Skeletal muscle tissue (tissue), 4 donors: ENCODE data around the gene LOXHD1. TPM values are rescaled to one million over a fixed set of nuclear protein-coding genes. Genes with fewer than 3 reads are reported as not detected.

Experiments
- H3K27ac ChIP-seq: one replicate; pipeline ENCODE4 v1.7.0; 2013; ENCODE audit warnings: mild to moderate bottlenecking, low read depth, low read length, inconsistent platforms
- H3K27me3 ChIP-seq, 3 donors: one replicate each; pipeline ENCODE4 v1.7.0; 2013; ENCODE audit warnings: low read length in 3 of 3; ENCODE audit not compliant: control insufficient read depth in 3 of 3, insufficient read depth in 3 of 3
- H3K36me3 ChIP-seq, 3 donors: one replicate each; pipeline ENCODE4 v1.7.0; 2013; ENCODE audit warnings: low read length in 3 of 3; ENCODE audit not compliant: control insufficient read depth in 3 of 3, insufficient read depth in 3 of 3
- H3K4me1 ChIP-seq, 3 donors: one replicate each; pipeline ENCODE4 v1.7.0; 2013; ENCODE audit warnings: low read length in 3 of 3, mild to moderate bottlenecking in 3 of 3; ENCODE audit not compliant: control insufficient read depth in 3 of 3, insufficient read depth in 3 of 3
- H3K4me3 ChIP-seq, 3 donors: one replicate each; pipeline ENCODE4 v1.7.0; 2013; ENCODE audit warnings: low read length in 3 of 3
- H3K9ac ChIP-seq, 3 donors: one replicate each; pipeline ENCODE4 v1.7.0; 2013; ENCODE audit warnings: low read length in 3 of 3, mild to moderate bottlenecking in 3 of 3, moderate library complexity in 2 of 3, low read depth in 1 of 3
- H3K9me3 ChIP-seq, 3 donors: one replicate each; pipeline ENCODE4 v1.7.0; 2013; ENCODE audit warnings: low read length in 3 of 3; ENCODE audit not compliant: control insufficient read depth in 3 of 3
- total RNA-seq: library from RNA; depleted of rRNA; stranded (reverse); fragments of >200 nt; gene quantifications from one replicate; pipeline ENCODE4 v1.2.3, GENCODE V29; 2014
- donor health status: Osteomylitis.

Gene LOXHD1
- total RNA-seq, 1 donor from 2014 or later: 1.6 TPM

DNA sequence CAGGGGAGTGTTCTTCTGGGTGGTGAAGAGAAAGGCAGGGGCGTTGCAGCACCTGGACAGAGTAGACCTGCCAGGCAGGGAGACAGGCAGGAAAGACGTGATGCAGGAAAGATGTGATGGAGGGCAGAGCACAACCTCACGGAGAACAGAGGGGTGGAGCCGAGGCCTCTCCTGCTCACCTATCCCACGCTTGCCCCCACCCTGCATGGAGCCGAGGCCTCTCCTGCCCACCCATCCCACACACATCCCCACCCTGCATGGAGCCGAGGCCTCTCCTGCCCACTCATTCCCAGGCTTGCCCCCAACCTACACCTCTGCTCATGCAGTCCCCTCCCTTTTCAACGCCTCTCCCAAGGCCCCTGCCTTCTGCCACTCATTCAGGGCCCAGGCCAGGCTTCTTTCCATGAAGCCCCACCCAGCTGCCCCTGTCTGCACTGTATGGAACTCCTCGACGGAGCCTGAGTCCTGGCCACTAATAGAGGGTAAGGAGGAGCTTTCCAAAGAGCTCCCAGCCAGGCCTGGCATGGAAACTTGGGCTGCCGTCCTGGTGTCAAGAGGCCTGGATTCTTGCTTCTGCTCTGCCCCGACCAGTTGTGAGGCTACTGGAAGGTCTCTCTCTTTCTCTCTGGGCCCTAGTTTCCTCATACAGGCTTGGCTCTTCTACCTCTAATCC, 32.0 kb upstream of the LOXHD1 start:
- no peak overlapping the region for H3K9ac ChIP-seq

DNA sequence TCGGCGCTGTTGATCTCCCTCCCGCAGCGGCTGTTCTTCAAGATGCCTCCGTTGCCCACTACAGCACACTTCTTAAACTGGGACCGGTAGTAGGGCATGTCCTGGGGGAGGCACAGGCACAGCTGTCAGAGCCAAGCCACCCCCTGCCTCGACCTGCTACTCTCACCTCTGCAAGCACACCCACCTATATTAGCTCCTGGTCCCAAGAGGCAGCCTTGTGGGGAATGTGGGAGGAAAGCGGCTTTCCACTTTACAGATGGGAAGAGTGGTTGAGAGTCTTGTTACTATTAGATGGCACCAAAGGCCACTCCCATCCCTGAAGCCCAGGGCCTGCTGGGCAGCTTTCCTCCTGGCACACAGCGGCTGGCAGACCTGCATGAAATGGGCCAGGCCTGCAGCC, 29.2 kb upstream of the LOXHD1 start:
- Histone ChIP-seq H3K9ac (no peak overlapping the region), H3K4me3 (no peak overlapping the region), H3K27me3 (no peaks in the 10 kb centered on the region), H3K9me3 (no peaks in the 10 kb centered on the region), H3K27ac (no peak overlapping the region), H3K4me1 (peaks cover 6 to 9% (median 8%) of the 10 kb centered on the region in 3 donors), H3K36me3 (no peaks in the 10 kb centered on the region)

More for the DNA sequence above, 32.0 kb upstream of the LOXHD1 start:
- H3K4me3 ChIP-seq: no peak overlapping the region
- no peaks in the 10 kb centered on the region for H3K9me3 ChIP-seq
- peaks cover 0 to 2% (median 0%) of the 10 kb centered on the region in 3 donors for H3K36me3 ChIP-seq
- no peak overlapping the region for H3K27ac ChIP-seq
- H3K4me1 ChIP-seq: peaks cover 6 to 10% (median 10%) of the 10 kb centered on the region in 3 donors
- H3K27me3 ChIP-seq: no peaks in the 10 kb centered on the region

DNA sequence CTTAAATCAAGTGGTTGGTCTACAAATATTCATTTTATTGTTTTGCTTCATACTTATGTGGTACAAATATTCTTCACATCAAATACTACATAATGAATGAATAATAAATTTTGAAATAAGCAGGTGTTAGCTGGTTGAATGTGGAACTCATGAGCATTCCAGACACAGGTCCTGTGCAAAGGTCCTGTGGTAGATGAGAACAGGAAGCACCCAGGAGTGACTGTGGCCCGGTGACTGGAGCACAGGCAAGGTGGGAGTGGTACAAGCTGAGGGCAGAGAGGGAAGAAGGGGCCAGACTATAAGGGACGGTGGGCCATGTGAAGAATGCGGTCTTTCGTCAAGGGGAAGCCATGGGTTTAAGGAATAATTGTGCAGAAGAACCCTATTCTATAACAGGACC, 26.2 kb upstream of the LOXHD1 start:
- no peak overlapping the region for H3K9ac ChIP-seq
- no peak overlapping the region for H3K4me3 ChIP-seq
- H3K27me3 ChIP-seq: no peaks in the 10 kb centered on the region
- peaks cover 0 to 3% (median 0%) of the 10 kb centered on the region in 3 donors for H3K36me3 ChIP-seq
- no peaks in the 10 kb centered on the region for H3K9me3 ChIP-seq
- H3K4me1 ChIP-seq: peaks cover 0 to 19% (median 3%) of the 10 kb centered on the region in 3 donors
- H3K27ac ChIP-seq: no peak overlapping the region

DNA sequence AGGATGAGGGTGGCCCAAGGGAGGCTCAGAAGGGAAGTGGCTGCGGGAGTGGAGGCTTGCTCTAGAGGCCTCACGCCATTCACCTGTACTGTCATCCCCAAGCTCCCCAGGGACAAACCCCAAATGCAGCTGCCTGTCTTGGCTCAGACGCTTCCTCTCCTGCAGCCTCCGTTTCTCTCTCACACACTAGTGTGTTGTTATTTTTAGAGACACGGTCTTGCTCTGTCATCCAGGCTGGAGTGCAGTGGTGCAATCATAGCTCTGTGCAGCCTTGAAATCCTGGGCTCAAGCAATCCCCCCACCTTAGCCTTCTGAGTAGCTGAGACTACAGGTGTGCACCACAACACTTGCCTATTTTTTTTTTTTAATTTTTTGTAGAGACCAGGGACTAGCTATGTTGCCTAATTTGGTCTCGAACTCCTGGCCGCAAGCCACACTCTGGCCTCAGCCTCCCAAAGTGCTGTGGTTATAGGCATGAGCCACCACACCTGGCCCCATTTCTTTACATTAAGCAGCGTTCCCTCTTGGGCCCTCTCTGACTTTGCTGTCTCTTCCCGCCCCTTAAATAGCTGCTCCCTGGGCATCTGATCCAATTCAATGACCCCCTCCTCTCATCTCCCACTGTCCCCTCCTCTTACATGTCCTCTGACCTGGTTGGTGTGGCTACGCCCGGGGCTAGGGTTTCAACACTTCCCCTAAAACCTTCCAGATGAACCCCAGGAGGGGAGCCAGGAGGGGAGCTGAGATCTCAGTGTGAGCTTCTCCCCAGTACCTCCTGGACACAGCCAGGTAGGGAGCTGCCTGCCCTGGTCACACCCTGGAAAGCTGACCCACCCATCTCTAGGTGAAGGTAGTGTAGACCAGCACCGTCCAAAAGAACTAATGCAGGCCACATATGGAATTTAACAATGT, 24.0 kb upstream of the LOXHD1 start:
- no peak overlapping the region for H3K27ac ChIP-seq
- no peak overlapping the region for H3K9ac ChIP-seq

DNA sequence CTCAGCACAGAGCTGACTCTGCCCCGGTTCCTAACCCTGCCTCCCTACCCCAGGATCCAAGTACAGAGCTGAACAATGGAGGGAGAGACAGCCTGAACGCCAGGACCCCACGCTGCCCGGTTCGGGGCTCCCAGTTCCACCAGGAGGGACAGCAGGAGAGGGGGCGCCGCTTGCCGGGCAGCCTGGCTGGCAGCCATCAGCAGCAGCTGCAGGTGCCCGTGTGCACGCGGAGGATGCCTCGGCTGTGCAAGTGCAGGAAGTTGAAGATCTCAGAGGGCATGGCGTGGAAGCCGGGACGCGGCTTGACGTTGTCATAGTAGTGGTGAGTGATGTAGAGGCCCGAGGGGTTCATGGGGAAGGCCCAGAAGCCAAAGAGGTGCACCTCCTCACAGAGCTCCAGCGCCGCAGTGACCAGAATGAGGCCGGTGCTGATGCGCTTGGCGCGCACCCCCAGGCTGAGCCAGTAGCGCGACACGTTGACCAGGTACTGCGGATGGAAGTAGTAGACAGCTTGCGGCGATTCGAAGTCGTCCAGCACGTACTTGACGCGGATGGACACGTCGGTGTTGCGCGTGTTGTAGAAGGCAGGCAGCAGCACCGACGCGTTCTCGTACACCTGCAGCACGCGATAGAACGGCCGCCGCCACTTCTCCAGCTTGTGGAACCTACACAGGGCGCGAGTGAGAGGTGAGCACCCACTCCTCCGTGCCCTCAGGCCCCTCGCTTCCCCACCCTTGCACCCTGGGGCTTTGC, 23.0 kb upstream of the LOXHD1 start:
- peaks cover 0 to 30% (median 3%) of the 10 kb centered on the region in 3 donors for H3K4me1 ChIP-seq
- H3K36me3 ChIP-seq: peaks cover 0 to 3% (median 0%) of the 10 kb centered on the region in 3 donors
- no peak overlapping the region for H3K27ac ChIP-seq
- no peaks in the 10 kb centered on the region for H3K9me3 ChIP-seq
- H3K27me3 ChIP-seq: peaks cover 0 to 2% (median 0%) of the 10 kb centered on the region in 3 donors
- no peak overlapping the region for H3K4me3 ChIP-seq
- H3K9ac ChIP-seq: no peak overlapping the region

More for the DNA sequence above, 24.0 kb upstream of the LOXHD1 start:
- no peaks in the 10 kb centered on the region for H3K27me3 ChIP-seq
- peaks cover 0 to 3% (median 0%) of the 10 kb centered on the region in 3 donors for H3K36me3 ChIP-seq
- H3K9me3 ChIP-seq: no peaks in the 10 kb centered on the region
- H3K4me3 ChIP-seq: no peak overlapping the region
- H3K4me1 ChIP-seq: peaks cover 0 to 29% (median 3%) of the 10 kb centered on the region in 3 donors

DNA sequence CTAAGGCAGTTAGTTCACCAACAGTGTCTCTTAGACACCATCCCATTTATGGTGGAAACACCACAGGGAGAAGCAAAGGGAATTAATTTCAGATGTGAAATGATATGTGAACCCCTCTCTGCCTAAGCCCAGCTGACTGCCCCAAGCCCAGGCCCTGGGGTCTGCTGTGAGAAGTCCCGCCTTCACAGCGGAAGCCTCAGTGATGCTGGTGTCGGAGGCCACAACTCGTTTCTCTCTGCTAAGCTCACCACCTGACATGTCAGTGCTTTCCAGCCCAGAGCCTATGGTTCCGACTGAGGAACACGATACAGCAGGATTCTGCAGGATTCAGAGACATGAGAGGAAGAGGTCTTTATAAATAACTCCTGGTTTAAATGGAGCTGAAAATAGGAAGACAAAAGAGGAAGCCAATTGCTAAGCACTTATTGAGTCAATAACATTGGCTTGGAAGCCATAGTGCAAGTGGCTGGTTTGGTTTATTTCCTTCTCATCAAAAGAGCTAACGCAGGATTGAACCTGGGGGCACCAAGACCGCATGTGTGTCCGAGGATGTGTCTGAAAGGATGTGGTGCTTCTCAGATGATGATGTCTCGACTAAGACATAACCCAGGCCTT, 21.9 kb upstream of the LOXHD1 start:
- Histone ChIP-seq H3K4me1 (peaks cover 0 to 31% (median 3%) of the 10 kb centered on the region in 3 donors), H3K9ac (no peak overlapping the region), H3K27ac (no peak overlapping the region), H3K4me3 (no peak overlapping the region), H3K9me3 (no peaks in the 10 kb centered on the region), H3K36me3 (peaks cover 0 to 3% (median 0%) of the 10 kb centered on the region in 3 donors), H3K27me3 (peaks cover 0 to 2% (median 0%) of the 10 kb centered on the region in 3 donors)

DNA sequence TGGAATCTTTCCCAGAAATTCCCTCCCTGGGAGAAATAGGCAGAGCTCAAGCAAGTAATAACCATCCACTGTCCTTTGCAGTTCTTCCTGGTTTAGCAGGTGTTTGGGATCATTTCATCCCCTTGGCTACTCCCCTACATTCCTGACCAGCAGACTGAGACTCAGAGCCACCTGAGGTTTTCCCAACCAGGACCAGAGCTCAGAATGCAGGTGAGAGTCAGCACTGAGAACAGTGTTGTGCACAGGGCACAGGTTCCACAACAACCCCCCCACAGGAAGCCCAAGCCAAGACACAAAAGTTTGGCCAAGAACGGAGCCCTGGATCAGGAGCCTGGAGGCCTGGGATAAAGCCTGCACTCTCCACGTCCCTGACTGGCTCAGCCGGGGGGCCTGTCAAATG, 21.0 kb upstream of the LOXHD1 start:
- Histone ChIP-seq H3K4me1 (peaks cover 0 to 35% (median 7%) of the 10 kb centered on the region in 3 donors), H3K27ac (no peak overlapping the region), H3K4me3 (no peak overlapping the region), H3K36me3 (peaks cover 0 to 3% (median 0%) of the 10 kb centered on the region in 3 donors), H3K9ac (no peak overlapping the region), H3K27me3 (peaks cover 0 to 2% (median 0%) of the 10 kb centered on the region in 3 donors), H3K9me3 (no peaks in the 10 kb centered on the region)

DNA sequence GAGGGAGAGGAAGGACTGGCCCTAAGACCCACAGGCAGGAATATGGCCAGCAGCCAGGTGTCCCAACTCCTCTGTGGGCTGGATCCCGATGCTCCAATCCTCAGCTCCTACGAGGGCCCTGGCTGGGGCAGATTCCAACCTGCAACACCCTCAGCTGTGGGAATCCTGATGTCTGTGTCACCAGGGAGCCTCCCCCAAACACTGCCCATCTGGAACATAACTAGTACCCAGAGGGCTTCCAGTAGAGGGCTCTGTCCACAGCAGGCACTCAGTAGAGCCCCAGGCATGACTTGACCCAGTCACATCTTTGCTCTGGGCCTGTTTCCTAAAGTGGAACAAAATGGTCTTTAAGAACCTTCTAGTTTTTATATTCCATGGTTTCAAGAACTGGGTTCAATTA, 20.6 kb upstream of the LOXHD1 start:
- Histone ChIP-seq H3K4me1 (peaks cover 0 to 35% (median 7%) of the 10 kb centered on the region in 3 donors), H3K27me3 (peaks cover 0 to 2% (median 0%) of the 10 kb centered on the region in 3 donors), H3K9ac (no peak overlapping the region), H3K9me3 (no peaks in the 10 kb centered on the region), H3K4me3 (no peak overlapping the region), H3K27ac (no peak overlapping the region), H3K36me3 (peaks cover 0 to 3% (median 0%) of the 10 kb centered on the region in 3 donors)

DNA sequence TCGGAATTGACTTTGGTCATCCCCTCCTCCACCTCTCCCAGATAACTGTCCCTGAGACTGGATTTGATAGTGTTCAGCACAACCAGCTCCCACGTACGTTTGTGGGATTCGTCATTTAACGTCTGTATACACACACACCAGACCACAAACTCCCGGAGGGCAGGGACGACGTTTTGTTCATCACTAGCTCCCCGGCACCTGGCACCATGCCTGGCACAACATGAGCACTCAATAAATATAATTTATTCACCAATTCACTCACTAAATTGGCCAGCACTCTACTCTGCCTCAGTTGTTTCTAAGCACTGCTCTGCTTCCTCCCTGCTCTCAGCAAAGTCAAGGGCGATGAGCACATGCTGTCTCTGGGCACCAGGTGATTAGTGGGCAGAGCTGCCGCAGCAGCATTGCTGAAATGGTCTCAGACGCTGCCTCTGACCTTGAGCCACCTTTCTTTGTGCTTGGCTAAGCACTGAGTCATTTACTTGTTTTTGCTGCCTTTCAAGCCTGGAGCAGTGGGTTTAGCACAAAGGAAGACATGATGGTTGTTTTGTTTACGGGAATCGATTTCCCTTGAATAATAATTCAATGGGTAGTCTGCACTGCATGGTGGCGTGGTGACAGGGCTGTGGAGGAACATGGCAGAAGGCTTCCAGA, 19.3 kb upstream of the LOXHD1 start:
- Histone ChIP-seq H3K9ac (no peak overlapping the region), H3K36me3 (peaks cover 0 to 3% (median 0%) of the 10 kb centered on the region in 3 donors), H3K9me3 (no peaks in the 10 kb centered on the region), H3K4me1 (peaks cover 0 to 33% (median 7%) of the 10 kb centered on the region in 3 donors), H3K27me3 (peaks cover 0 to 2% (median 0%) of the 10 kb centered on the region in 3 donors), H3K4me3 (no peak overlapping the region), H3K27ac (no peak overlapping the region)
